GM18520 (cell line): ENCODE results near the gene CRISPLD2.
"Not testable (repeated sequence)": the region's sequence is repeated elsewhere in the genome, so short reads cannot be mapped to it uniquely, and the experiment has no call there.

ENCODE experiments used
- ATAC-seq: cut with Tn5 transposase; IDR thresholded peaks from one replicate; pipeline ENCODE4 v1.9.1; 2021; ENCODE audit not compliant: unreplicated experiment

CRISPLD2 gene

DNA sequence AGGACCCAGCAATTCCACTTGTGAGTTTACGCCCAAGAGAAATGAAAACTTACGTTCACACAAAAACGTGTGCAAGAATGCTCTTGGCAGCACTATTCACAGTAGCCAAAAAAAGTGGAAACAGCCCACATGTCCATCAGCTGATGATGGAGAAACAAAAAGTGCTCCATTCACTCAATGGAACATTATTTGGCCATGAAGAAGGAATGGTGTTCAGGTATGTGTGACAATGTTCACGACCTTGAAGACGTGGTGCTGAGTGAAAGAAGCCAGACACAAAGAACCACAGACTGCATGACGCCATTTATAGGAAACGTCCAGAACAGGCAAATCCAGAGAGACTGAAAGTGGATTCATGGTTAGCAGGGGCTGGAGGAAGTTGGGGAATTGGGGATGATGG, 106.7 kb downstream of the CRISPLD2 start:
- no peak for ATAC-seq

DNA sequence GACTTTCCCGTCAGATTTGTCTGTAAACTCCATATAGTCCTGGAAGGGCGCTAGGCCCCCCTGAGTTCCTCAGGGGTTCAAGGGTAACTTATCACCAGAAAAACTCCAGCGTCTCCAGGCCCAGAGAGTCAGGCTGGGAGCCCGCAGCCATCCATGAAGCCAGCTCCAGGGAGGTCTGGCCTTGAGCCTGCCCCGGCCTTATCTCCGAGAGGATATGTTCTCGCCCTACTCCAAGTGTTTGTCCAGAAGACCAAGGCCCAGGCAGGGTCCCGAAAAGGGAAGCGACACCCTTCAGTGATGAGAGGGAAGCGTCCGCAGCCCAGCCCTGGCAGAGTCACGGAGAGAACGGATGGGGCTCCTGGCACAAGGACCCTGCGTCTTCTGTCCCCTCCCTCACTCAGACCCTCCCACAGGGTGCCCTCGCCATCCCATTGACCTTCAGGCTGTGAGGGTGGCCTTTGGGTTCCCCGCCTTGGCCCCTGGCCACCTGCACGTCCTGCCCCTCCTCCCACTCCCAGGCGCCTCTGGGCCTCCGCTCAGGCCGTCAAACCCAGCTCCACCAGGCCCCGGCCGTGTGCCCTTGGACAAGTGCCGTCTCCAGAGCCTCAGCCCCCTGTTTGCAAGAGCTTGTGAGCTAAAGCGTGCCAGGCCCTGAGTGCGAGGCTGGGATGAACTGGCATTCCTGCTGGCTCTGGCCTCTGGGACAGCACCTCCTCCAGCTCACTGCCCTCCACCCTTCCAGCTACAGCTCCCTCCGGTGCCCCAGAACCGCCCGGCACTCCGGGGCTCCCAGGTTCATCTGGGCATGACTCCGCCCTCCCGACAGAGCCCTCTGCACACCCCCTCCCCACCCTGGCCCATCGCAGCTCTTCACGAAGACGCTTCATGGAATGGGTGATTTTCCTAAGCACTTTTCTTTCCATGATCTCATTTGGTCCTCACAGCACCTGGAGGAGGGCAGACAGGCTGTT, 108.1 kb downstream of the CRISPLD2 start:
- ATAC-seq: no peak

DNA sequence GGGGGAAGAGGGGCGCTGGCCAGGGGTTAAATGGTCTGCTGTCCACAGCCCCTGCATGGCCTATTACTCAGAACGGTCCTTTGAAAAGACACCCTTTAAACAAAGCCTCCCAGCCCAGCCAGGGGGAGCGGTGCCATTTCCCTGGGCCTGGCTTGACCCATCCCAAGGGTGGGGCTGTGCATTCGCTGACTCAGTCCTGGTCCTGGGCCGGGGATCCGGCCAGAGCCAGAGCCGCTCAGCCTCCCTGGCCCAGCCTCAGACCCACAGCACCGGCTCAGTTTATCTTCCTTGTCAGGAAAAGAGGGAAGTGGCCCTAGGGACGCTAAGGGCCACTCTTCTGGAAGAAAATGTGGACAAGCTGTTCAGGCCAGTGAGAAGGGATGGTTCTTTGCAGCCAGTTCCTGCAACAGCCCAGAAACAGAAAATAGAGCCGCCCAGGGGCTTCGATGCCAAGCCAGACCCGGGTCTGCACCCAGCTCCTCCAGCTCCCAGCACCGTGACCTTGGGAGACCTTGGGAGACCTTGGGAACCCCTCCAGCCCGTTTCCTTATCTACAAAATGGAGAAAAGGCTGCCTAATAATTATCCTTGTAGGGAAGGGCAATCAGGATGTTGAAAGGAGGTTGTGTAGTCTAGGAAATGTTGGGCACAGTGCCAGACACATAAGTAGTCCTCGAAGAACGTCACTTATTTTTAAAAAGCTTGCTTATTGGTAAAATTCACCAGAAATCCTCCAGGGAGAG, 109.1 kb downstream of the CRISPLD2 start:
- ATAC-seq: no peak

DNA sequence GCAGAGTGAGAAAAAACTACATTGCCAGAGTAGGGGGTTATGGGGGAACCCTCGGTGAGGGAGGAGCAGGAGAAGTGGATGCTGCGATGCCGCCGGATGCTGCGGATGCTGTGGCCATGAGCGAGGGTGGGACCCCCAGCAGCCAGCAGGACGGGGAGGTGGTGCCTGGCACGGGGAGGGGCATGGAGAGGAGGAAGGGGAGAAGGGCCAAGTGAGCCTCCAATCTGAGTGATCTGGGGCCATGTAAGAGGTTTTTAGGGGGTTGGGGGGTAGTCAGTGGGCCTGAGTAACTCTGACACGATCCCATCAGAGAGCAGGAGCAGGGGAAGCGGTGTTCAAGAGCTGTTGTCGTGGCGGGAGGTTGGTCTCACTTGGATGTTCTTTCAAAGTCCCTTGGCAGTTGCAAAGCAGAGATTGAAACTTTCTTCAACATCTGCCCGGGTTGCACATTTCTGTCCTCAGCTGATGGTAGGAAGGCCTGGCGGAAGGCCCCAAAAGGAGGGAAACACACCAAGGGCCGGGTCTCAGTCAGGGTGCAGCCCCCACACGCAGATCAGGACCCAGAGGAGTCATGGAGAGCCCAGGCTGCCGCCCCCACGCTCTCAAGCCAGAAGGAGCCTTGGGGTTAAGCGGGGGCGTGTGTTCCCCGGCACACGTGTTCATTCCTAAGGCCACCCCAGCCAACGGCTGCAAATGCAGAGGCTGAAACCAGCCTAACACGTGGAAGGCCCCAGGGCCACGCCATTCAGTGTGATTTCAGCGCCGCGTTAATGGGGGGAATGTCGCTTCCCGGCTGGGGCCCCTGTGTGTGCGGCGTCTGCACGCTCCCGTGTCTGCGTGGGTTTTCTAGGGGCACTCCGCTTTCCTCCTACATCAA, 109.9 kb downstream of the CRISPLD2 start:
- no peak for ATAC-seq

DNA sequence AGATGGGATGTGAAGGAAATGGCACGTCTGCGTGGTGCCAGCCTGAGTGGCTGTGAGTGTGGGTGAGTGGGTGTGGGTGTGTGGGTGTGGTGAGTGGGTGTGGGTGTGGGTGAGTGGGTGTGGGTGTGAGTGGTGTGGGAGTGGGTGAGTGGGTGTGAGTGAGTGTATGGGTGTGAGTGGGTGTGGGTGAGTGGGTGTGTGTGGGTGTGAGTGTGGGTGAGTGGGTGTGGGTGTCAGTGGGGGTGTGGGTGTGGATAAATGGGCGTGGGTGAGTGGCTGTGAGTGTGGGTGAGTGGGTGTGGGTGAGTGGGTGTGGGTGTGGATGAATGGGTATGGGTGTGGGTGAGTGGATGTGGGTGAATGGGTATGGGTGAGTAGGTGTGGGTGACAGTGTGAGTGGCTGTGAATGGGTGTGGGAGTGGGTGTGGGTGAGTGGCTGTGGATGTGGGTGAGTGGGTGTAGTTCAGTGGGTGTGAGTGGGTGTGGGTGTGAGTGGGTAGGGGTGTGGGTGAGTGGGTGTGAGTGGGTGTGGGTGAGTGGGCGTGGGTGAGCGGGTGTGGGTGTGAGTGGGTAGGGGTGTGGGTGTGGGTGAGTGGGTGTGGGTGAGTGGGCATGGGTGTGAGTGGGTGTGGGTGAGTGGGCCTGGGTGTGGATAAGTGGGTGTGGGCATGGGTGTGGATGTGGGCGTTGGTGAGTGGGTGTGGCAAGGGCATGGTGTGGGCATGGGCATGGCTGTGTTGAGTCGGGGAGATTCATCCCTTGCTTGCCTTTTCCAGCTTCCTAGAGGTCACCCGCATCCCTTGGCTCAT, 110.7 kb downstream of the CRISPLD2 start:
- no peak for ATAC-seq

DNA sequence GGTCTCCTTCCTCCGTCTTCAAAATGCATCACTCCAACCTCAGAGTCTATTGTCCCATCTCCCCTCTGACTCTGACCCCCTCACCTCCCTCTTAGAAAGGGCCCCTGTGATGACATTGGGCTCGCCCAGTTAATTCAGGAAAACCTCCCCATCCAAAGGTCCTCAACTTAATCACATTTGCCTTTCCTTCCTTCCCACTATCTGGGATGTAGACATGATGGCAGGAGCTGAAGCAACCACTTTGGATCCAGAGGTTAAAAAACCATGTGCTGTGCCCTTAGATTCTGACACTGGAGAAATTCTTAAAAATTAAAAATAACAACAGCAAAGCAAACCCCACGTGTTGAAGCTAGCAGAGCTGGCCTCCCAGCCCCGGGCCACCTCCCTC, 111.3 kb downstream of the CRISPLD2 start:
- ATAC-seq: no peak

DNA sequence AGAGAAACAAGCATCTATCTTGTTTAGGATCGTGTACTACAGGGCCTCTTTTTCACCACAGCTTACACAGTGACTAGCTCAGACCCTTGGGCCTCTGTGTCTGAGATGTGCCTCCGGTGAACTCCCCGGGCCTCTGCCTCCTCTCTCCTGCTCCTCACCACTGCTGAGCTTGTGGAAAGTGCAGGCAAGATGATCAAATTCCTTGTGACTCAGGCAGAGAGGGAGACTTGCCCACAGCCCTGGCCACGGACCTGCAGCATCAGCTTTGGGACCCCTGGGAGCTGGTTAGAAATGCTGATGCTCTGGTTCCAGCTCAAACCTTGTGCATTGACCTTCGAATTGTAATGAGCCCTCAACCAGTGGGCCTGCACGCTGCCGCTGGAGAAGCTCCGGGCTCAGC, 111.7 kb downstream of the CRISPLD2 start:
- ATAC-seq: no peak

DNA sequence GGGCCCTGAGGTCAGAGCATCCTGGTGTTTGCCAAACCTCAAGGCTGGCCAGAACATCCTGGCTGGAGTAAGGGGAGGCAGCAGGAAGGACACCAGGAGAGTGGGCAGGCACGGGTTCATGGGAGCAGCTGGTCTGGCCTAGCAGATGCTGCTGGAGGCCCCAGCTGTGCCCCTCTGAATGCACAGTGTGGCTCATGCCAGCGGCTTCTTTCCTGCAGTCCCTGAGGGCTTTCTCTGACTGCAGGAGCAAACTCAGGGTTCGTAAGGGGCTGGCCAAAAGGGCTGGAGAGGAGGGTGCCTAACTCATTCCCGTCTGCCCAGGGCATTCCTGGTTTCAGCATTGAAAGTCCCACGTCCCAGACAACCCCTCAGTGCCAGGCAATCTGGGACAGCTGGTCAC, 112.9 kb downstream of the CRISPLD2 start:
- no peak for ATAC-seq

DNA sequence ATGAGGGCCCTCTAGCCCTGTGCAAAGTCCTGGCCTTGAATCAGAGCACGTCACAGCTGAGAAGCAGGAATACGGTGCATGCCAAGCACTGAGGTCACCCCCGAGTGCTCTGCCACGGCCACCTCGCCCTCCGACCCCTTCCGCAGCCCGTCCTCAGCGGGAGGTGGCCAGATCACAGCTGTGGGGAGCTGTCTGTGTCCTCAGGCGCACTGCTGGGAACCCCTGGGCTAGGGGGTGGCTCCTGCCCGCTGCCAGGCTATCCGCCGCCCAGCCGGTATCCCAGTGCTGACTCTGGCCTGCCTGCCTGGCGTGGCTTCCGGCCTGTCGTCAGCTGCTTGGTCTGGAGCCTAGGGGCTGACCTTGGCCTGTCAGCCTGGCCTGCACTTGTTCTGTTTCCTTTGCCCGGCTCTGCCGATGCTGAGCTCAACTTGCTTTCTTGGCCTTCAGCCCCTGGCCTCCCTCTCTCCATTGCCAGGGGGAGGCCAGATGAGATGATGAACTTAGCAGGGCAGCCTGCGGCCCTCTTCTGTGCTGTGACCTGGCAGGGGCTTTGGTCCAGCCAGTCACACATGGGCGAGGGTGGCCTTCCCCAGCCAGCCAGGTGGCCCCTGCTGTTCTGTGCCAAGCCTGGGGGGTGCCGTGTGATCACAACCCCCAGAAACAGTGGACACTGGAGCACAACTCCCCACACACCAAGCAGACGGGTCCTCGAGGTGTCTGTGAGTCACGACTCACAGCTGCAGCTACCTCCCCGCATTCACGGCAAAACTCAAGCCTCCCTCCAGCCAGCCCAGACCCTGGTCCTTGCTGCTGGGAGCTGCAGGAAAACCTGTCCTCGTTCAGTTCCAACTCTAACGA, 114.2 kb downstream of the CRISPLD2 start:
- no peak for ATAC-seq

DNA sequence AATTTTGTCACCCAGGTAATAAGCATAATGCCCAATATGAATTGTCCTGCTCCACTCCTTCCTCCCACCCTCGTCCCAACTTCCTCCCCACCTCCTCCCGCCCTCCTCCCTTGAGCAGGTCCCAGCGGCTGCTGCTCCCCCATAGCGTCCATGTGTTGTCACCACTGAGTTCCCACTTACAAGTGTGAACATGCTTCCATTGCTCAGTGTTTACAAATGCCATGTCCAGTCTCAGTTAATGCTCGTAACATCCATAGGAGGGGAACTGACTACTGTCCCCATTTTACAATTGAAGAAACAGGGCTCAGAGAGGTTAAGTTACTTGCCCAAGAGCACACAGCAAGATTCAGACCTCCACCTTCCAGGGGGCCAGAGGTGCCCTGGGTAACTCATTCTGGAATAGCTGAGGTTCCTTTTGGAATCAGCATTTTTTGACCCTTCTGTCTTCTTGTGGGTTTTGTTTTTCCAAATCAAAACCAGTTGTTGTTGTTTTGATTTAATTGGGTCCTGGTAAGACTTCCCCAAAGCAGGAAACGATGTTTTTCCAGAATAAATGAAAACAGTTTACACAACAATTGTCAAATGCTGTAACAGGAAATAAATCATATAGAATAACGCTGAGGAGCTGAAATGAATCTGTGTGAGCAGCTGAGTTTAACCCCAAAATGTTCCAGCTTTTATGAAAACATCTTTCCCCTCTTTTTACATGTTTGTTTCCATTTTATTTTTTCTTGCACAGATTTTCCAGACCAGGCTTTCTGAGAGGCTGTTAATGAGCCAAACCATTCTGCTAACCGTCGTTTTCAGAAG, 117.6 kb downstream of the CRISPLD2 start:
- no peak for ATAC-seq

DNA sequence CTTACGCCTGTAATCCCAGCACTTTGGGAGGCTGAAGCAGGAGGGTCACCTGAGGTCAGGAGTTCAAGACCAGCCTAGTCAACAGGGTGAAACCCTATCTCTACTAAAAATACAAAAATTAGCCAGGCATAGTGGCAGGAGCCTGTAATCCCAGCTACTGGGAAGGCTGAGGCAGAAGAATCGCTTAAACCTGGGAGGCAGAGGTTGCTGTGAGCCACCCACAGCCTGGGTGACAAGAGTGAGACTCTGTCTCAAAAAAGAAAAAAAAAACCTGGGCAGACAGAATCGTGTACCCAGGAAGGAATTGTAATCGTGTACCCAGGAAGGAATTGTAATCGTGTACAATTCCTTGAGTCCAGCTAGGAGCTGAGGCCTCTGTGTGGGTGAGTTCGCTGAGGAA, 118.8 kb downstream of the CRISPLD2 start:
- ATAC-seq: not testable (repeated sequence)

DNA sequence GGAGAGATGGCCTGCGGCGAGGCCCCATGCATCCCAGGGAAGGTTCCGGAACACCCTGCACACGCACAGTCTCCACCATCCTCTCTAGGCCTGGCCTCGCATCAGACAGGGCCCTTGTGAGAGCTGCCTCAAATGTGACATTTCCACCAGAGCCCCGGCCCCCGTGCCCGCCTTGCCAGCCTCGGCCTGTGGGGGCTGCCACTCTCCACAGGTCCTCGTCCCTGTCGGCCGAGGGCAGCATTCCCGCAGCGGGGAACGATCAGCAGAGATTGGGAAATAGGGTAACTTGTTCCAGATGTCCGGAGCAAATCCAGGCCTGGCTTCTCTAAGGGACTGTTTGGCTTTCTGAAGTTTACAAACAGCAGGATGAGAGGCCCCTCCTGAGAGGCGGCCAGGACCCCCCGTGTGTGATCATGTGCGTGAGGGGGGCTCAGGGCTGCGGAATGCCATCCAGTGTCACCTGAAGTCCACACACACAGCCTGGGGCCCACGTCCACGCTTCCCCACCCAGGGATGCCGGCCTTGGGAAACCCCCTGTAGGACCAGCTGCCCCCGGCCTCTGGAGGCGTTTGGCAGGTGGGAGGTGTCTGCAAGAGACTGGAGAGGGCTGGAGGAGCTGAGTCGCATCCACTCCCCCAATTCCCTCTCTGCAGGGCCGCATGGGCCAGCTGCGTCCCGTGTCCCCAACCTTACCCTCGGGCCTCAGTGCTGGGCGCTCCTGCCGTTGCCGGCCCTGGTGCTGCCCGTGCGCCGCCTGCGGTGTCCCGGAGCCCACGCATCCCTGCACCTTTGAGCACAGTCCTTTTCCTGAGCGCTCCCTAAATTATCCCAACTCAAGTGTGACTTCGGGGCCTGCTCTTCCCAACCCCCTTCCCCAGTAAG, 121.1 kb downstream of the CRISPLD2 start:
- no peak for ATAC-seq

DNA sequence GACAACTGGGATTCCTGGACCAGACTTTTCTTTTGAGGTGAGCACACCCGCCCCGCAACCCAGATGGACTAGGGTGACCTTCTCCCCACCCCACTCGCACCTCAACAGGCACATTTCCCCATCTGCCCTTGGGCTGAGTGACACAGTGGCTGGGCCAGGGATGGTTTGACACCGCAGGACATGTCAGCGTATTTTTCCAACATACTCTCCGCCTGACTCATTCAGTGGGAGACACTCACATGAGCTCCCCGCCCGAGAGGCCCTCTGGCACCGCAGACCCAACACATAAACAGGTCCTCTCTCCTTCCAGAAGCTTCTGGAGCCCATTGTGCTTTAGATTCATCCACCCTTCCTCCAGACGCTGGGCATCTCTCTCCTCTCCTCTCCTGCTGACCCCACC, 122.1 kb downstream of the CRISPLD2 start:
- ATAC-seq: no peak

DNA sequence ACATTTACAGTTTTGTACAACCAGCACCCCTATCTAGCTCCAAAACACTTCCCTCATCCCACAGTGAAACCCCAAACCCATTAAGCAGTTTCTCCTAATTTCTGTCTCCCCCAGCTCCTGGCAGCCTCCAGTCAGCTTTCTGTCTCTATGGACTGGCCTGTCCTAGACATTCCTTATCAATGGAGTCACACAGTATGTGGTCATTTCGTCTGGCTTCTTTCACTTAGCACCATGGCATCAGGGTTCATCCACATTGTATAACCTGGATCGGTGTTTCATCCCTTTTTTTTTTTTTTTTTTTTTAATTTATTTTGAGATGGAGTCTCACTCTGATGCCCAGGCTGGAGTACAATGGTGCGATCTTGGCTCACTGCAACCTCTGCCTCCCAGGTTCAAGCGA, 123.0 kb downstream of the CRISPLD2 start:
- no peak for ATAC-seq

DNA sequence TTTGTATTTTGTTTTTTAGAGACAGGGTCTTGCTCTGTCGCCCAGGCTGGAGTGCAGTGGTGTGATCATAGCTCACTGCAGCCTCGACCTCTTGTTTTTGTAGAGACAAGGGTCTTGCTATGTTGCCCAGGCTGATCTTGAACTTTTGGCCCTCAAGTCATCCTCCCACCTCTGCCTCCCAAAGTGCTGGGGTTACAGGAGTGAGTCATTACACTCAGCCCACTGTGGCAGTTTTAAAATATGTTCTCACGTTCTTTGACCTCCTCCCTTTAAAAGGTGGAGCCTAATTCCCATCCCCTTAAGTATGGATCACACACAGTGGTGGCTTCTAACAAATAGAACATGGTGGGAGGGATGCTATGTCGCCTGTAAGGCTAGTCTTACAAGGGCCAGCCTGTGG, 123.8 kb downstream of the CRISPLD2 start:
- no peak for ATAC-seq

DNA sequence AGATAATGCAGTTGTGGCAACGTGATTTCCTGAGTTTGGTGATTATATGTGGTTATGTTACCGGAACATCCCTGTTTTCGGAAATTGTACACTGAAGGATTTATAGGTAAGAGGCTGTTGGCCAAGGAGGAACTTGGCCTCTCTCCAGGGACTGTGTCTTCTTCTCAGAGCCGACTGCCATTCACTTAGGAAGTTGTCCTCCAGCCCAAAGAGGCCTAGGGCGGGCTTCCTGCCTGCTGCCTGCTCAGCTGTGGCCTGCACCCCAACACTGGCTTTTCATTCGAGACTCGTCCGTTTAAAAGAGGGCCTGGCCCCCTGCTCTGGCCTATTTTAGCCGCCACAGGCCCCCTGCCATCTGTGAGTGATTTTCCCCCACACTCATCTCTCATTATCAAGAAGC, 127.2 kb downstream of the CRISPLD2 start:
- no peak for ATAC-seq

DNA sequence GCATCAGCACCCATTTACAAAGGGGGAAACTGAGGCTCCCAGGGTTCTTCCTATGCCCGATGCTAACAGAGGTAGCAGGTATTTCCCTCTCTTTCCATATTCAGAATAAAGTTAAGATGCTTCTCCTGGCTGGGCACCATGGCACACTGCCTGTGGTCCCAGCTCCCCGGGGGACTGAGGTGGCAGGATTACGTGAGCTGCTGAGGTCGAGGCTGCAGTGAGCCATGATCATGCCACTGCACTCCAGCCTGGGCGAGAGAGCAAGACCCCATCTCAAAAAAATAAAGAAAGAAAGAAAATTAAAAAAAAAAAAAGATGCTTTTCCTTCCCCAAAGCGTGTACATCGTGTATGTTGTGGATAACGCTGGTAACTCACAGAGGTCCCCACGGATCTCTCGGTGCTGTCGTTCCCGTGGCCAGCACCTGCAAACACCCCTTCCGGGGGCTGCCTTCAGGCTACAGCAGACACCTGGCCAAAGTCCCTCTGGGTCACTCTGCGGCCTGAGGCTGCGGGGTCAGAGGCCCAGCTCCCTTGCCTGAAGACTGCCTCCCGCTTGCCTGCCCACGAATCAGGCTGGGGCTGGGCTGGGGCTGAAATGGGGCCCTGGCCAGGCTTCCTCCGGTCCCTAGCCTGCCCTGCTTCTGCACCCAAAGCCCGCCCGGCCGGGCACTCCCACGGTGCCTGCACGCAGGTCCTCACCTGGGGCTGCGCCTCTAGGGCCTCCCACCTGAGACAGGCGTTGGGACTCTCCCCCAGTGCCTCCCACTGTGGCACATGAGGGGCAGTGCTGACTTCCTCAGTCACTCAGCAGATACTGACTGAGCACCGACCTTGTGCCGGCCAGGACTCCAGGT, 128.4 kb downstream of the CRISPLD2 start:
- ATAC-seq: no peak
